Trophoblast cell (in vitro differentiated cells and primary cell): ENCODE results near the gene CEP295NL.
"Not testable (repeated sequence)": the region's sequence is repeated elsewhere in the genome, so short reads cannot be mapped to it uniquely, and the experiment has no call there.

Experiments used
- DNase-seq, 2 donors: peaks; one replicate each; pipeline ENCODE4 v3.0.0-alpha.2; 2016
- H2AFZ ChIP-seq: 2 replicates; pipeline ENCODE4 v1.6.1; 2013; ENCODE audit warnings: low read length, moderate library complexity, mild to moderate bottlenecking; ENCODE audit not compliant: insufficient read depth, poor library complexity
- H2AK5ac ChIP-seq: 2 replicates; pipeline ENCODE4 v1.6.1; 2013; ENCODE audit warnings: mild to moderate bottlenecking, low read length
- H2BK120ac ChIP-seq: 2 replicates; pipeline ENCODE4 v1.6.1; 2013; ENCODE audit warnings: low read length, mild to moderate bottlenecking, moderate library complexity; ENCODE audit not compliant: insufficient read depth, poor library complexity
- H2BK12ac ChIP-seq: 2 replicates; pipeline ENCODE4 v1.6.1; 2013; ENCODE audit warnings: mild to moderate bottlenecking, low read length, moderate library complexity
- H2BK5ac ChIP-seq: 2 replicates; pipeline ENCODE4 v1.6.1; 2013; ENCODE audit warnings: low read length, low read depth, moderate library complexity, mild to moderate bottlenecking; ENCODE audit not compliant: poor library complexity
- H3K14ac ChIP-seq: 2 replicates; pipeline ENCODE4 v1.6.1; 2013; ENCODE audit warnings: mild to moderate bottlenecking, low read length
- H3K18ac ChIP-seq: 2 replicates; pipeline ENCODE4 v1.6.1; 2013; ENCODE audit warnings: mild to moderate bottlenecking, low read length
- H3K23ac ChIP-seq: 2 replicates; pipeline ENCODE4 v1.6.1; 2013; ENCODE audit warnings: low read length
- H3K27ac ChIP-seq: 2 replicates; pipeline ENCODE4 v1.5.1; 2013; ENCODE audit warnings: low read depth, mild to moderate bottlenecking, inconsistent platforms, low read length, moderate library complexity
- H3K27me3 ChIP-seq: 2 replicates; pipeline ENCODE4 v1.6.1; 2013; ENCODE audit warnings: inconsistent platforms, mild to moderate bottlenecking, low read length, moderate library complexity; ENCODE audit not compliant: insufficient read depth
- H3K36me3 ChIP-seq, 2 experiments: 1 replicate in 1 of 2; 2 replicates in 1 of 2; pipeline ENCODE4 v1.6.1; 2013; ENCODE audit warnings: low read length in 2 of 2, mild to moderate bottlenecking in 2 of 2, moderate library complexity in 1 of 2; ENCODE audit not compliant: insufficient read depth in 2 of 2, control insufficient read depth in 1 of 2
- H3K4ac ChIP-seq: 2 replicates; pipeline ENCODE4 v1.6.1; 2013; ENCODE audit warnings: low read depth, mild to moderate bottlenecking, low read length, moderate library complexity
- H3K4me1 ChIP-seq, 2 experiments: 1 replicate in 1 of 2; 2 replicates in 1 of 2; pipeline ENCODE4 v1.6.1; 2013; ENCODE audit warnings: low read length in 2 of 2, mild to moderate bottlenecking in 2 of 2, moderate library complexity in 1 of 2; ENCODE audit not compliant: insufficient read depth in 2 of 2, control insufficient read depth in 1 of 2
- H3K4me2 ChIP-seq: 2 replicates; pipeline ENCODE4 v1.6.1; 2013; ENCODE audit warnings: inconsistent platforms, mild to moderate bottlenecking, low read length, moderate library complexity
- H3K4me3 ChIP-seq: 2 replicates; pipeline ENCODE4 v1.5.1; 2013; ENCODE audit warnings: mild to moderate bottlenecking, low read depth, low read length, inconsistent platforms
- H3K79me1 ChIP-seq: one replicate; pipeline ENCODE4 v1.6.1; 2013; ENCODE audit warnings: low read length
- H3K79me2 ChIP-seq: 2 replicates; pipeline ENCODE4 v1.6.1; 2013; ENCODE audit warnings: low read length, mild to moderate bottlenecking; ENCODE audit not compliant: control insufficient read depth, insufficient read depth, poor library complexity
- H3K9ac ChIP-seq: 2 replicates; pipeline ENCODE4 v1.6.1; 2013; ENCODE audit warnings: mild to moderate bottlenecking, low read length
- H3K9me3 ChIP-seq: 2 replicates; pipeline ENCODE4 v1.6.1; 2013; ENCODE audit warnings: low read depth, mild to moderate bottlenecking, control low read depth, inconsistent platforms, low read length; ENCODE audit not compliant: insufficient read depth
- H4K12ac ChIP-seq: 2 replicates; pipeline ENCODE4 v1.6.1; 2013; ENCODE audit warnings: low read depth, mild to moderate bottlenecking, low read length, moderate library complexity
- H4K8ac ChIP-seq: 2 replicates; pipeline ENCODE4 v1.6.1; 2013; ENCODE audit warnings: low read depth, mild to moderate bottlenecking, low read length, moderate library complexity
- H4K91ac ChIP-seq: one replicate; pipeline ENCODE4 v1.6.1; 2013; ENCODE audit warnings: low read depth, mild to moderate bottlenecking, low read length, moderate library complexity
- WGBS: extraction: QIAGEN DNeasy Blood & Tissue Kit; methylation state at CpG from one replicate; pipeline ENCODE4 v1.1.7; 2013; ENCODE audit warnings: missing lambda C conversion rate; ENCODE audit not compliant: insufficient read length, insufficient coverage; ENCODE audit errors: extremely low coverage; 5-methylcytosine and 5-hydroxymethylcytosine counted together

The CEP295NL gene

GRCh38 chr17:78905541-78905940, 2.5 kb upstream of the CEP295NL start:
- H4K91ac ChIP-seq, result no peak overlapping the region
- no peak overlapping the region for H3K18ac ChIP-seq
- H4K8ac ChIP-seq, result no peak overlapping the region
- DNase-seq, result no peak
- H2AK5ac ChIP-seq, result no peak overlapping the region
- no peak overlapping the region for H3K23ac ChIP-seq
- no peaks in the 10 kb centered on the region for H3K9me3 ChIP-seq
- H3K14ac ChIP-seq, result no peak overlapping the region
- H3K4me1 ChIP-seq, result peaks cover 0 to 5% of the 10 kb centered on the region in 2 experiments
- H3K27ac ChIP-seq, result no peak overlapping the region
- H2BK12ac ChIP-seq, result no peak overlapping the region
- H2BK120ac ChIP-seq, result no peak overlapping the region
- WGBS, result no CpG with 5 or more reads among the region's 7 CpGs
- peaks cover 0 to 3% of the 10 kb centered on the region in 2 experiments for H3K36me3 ChIP-seq
- no peak overlapping the region for H3K9ac ChIP-seq
- no peak overlapping the region for H2AFZ ChIP-seq
- peaks cover 1% of the 10 kb centered on the region for H3K79me2 ChIP-seq
- H3K4me3 ChIP-seq, result no peak overlapping the region
- no peak overlapping the region for H2BK5ac ChIP-seq
- H3K79me1 ChIP-seq, result no peaks in the 10 kb centered on the region
- no peak overlapping the region for H4K12ac ChIP-seq
- no peaks in the 10 kb centered on the region for H3K27me3 ChIP-seq
- no peak overlapping the region for H3K4ac ChIP-seq
- no peak overlapping the region for H3K4me2 ChIP-seq

GRCh38 chr17:78905116-78905515, 2.1 kb upstream of the CEP295NL start:
- Histone ChIP-seq H3K27ac (no peak overlapping the region), H3K9me3 (no peaks in the 10 kb centered on the region), H3K23ac (no peak overlapping the region), H4K8ac (no peak overlapping the region), H3K27me3 (no peaks in the 10 kb centered on the region), H2AFZ (no peak overlapping the region), H3K9ac (no peak overlapping the region), H3K4ac (no peak overlapping the region), H3K79me1 (no peaks in the 10 kb centered on the region), H2BK12ac (no peak overlapping the region), H3K4me1 (peaks cover 0 to 5% of the 10 kb centered on the region in 2 experiments), H4K12ac (no peak overlapping the region), H3K79me2 (peaks cover 1% of the 10 kb centered on the region), H3K36me3 (peaks cover 0 to 3% of the 10 kb centered on the region in 2 experiments), H3K14ac (no peak overlapping the region), H3K4me3 (no peak overlapping the region), H2BK120ac (no peak overlapping the region), H4K91ac (no peak overlapping the region), H2AK5ac (no peak overlapping the region), H3K4me2 (no peak overlapping the region), H3K18ac (no peak overlapping the region), H2BK5ac (no peak overlapping the region)
- WGBS, result no CpG with 5 or more reads among the region's 6 CpGs
- DNase-seq, result no peak

- Histone ChIP-seq H2BK12ac (no peak overlapping the region), H4K91ac (no peak overlapping the region), H4K8ac (no peak overlapping the region), H3K9ac (no peak overlapping the region), H3K27ac (no peak overlapping the region), H2AFZ (no peak overlapping the region), H2BK120ac (no peak overlapping the region), H3K14ac (no peak overlapping the region), H3K9me3 (no peaks in the 10 kb centered on the region), H3K79me1 (no peaks in the 10 kb centered on the region), H3K27me3 (no peaks in the 10 kb centered on the region), H4K12ac (no peak overlapping the region), H3K4me2 (no peak overlapping the region), H3K23ac (no peak overlapping the region), H2AK5ac (no peak overlapping the region), H3K79me2 (peaks cover 1% of the 10 kb centered on the region), H3K36me3 (peaks cover 0 to 3% of the 10 kb centered on the region in 2 experiments), H2BK5ac (no peak overlapping the region), H3K4me3 (no peak overlapping the region), H3K4ac (no peak overlapping the region), H3K18ac (no peak overlapping the region), H3K4me1 (peaks cover 4 to 8% of the 10 kb centered on the region in 2 experiments)
- WGBS, result no CpG with 5 or more reads among the region's 9 CpGs
- DNase-seq, result no peak
Observed at GRCh38 chr17:78904371-78904770, 1.4 kb upstream of the CEP295NL start.

GRCh38 chr17:78902231-78902630, 770 bp downstream of the CEP295NL start:
- H2BK120ac ChIP-seq, H3K79me2 ChIP-seq, H3K18ac ChIP-seq, H2AK5ac ChIP-seq, H3K4ac ChIP-seq, H3K14ac ChIP-seq, H3K27me3 ChIP-seq, H3K9ac ChIP-seq, H3K27ac ChIP-seq, H4K8ac ChIP-seq, H4K91ac ChIP-seq, H3K4me3 ChIP-seq, H2AFZ ChIP-seq, H3K9me3 ChIP-seq, H3K79me1 ChIP-seq, H3K23ac ChIP-seq, H4K12ac ChIP-seq, H3K36me3 ChIP-seq, H2BK5ac ChIP-seq, H2BK12ac ChIP-seq, H3K4me2 ChIP-seq: not testable (repeated sequence)
- peak; percentile 78 to 80 for DNase-seq
- no CpG with 5 or more reads among the region's 8 CpGs for WGBS
- H3K4me1 ChIP-seq, result peaks cover 17 to 21% of the 10 kb centered on the region in 2 experiments
